ENCODE data around the gene GFER.

DNA sequence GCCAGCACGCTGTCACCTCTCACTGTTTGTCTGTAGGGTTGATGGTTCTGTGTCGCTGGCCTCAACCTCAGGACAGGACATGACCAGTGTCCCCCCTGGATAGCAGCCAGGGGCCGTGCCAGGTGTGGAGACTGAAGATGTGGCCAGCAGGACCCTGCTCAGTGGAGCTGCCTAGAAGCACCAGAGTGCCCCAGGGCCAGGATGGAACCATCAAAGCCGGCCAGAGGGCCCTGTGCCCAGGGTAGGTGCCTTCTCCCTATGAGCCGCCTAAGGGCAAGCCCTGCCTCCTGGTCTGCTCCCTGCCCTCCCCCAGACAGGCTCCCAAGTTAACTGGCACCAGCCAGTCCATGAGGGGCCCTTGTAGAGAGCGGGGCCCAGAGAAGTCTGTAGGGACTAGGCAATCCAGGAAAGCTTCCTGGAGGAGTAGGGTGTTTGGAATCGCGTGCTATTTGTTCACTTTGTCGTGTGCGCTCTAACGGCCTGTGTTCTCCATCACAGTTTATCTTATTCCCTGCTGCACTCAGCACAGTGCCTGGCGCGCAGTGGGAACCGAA, 25.2 kb upstream of the GFER start:
- no peak for TF ChIP-seq EZH2 (IDR thresholded peaks at IDR 0.05; ENCODE audit: insufficient read depth, poor library complexity, severe bottlenecking)
- no peak for TF ChIP-seq EZH2phosphoT487 (IDR thresholded peaks at IDR 0.05; ENCODE audit: insufficient read depth, low read depth)
